GM21515 (cell line): Measurements from ENCODE around the gene ARHGAP4.

Experiments
- ATAC-seq: cut with Tn5 transposase; IDR thresholded peaks from one replicate; pipeline ENCODE4 v1.9.1; 2021; ENCODE audit not compliant: unreplicated experiment

The ARHGAP4 gene

GRCh38 chrX:153964105-153964504, 38.0 kb upstream of the ARHGAP4 start:
- ATAC-seq = no peak

GRCh38 chrX:153963546-153963945, 37.5 kb upstream of the ARHGAP4 start:
- ATAC-seq = no peak

GRCh38 chrX:153961292-153961691, 35.2 kb upstream of the ARHGAP4 start:
- ATAC-seq = no peak

GRCh38 chrX:153960786-153961185, 34.7 kb upstream of the ARHGAP4 start:
- ATAC-seq = no peak

- ATAC-seq = no peak
These were observed 34.0 kb upstream of the ARHGAP4 start for GRCh38 chrX:153960077-153960476.

- ATAC-seq = no peak
These were observed 33.6 kb upstream of the ARHGAP4 start for GRCh38 chrX:153959649-153960048.

- ATAC-seq = no peak
These were observed 32.5 kb upstream of the ARHGAP4 start for GRCh38 chrX:153958605-153959004.

- no peak for ATAC-seq
These were observed 31.2 kb upstream of the ARHGAP4 start for GRCh38 chrX:153957224-153957623.

- no peak for ATAC-seq
These were observed 30.2 kb upstream of the ARHGAP4 start for GRCh38 chrX:153956044-153956907.

GRCh38 chrX:153955228-153955732, 29.2 kb upstream of the ARHGAP4 start:
- no peak for ATAC-seq

- no peak for ATAC-seq
These were observed 28.6 kb upstream of the ARHGAP4 start for GRCh38 chrX:153954558-153955227.

- no peak for ATAC-seq
These were observed 28.0 kb upstream of the ARHGAP4 start for GRCh38 chrX:153953892-153954557.

GRCh38 chrX:153953342-153953830, 27.3 kb upstream of the ARHGAP4 start:
- ATAC-seq = no peak

- no peak for ATAC-seq
These were observed 26.4 kb upstream of the ARHGAP4 start for GRCh38 chrX:153952373-153953026.

GRCh38 chrX:153951683-153952372, 25.8 kb upstream of the ARHGAP4 start:
- ATAC-seq = no peak

GRCh38 chrX:153950127-153950526, 24.1 kb upstream of the ARHGAP4 start:
- ATAC-seq = no peak

GRCh38 chrX:153948847-153949805, 23.1 kb upstream of the ARHGAP4 start:
- no peak for ATAC-seq

- no peak for ATAC-seq
These were observed 22.0 kb upstream of the ARHGAP4 start for GRCh38 chrX:153948002-153948466.
